ENCODE data around the gene LRRC7.

LRRC7 gene

DNA sequence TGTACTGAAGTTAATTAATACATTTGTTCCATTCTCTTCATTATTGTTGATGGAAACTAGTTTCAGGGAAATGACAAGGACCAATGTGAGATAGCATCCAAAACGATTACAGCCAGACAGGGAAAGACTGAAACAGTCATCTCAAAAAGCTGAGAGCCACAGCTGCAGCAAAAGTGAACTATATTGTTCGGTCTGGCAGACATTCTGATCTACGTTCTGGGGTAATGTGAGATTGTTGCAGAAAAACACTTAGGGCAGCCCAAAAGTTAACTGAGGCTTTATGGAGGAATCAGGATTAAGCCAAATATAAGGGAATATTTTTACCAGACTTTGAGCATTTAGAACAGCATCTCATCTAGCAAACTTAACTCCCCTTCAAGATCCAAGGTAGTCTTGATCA lies 524.8 kb downstream of the LRRC7 start:
- no peaks in the 10 kb centered on the region for H3K27me3 ChIP-seq (ENCODE audit: insufficient read depth, low read length, poor library complexity, severe bottlenecking)
- no peak overlapping the region for H3K9ac ChIP-seq (ENCODE audit: low read depth, low read length, poor library complexity, severe bottlenecking)
- H3F3A ChIP-seq (ENCODE audit: low read depth) = no peaks in the 10 kb centered on the region
- peaks cover 13% of the 10 kb centered on the region for H3K4me1 ChIP-seq (ENCODE audit: insufficient read depth, low read length, poor library complexity, severe bottlenecking)
- no peaks in the 10 kb centered on the region for H3K36me3 ChIP-seq (ENCODE audit: insufficient read depth, low read length)
- TF ChIP-seq, protein P1, sequence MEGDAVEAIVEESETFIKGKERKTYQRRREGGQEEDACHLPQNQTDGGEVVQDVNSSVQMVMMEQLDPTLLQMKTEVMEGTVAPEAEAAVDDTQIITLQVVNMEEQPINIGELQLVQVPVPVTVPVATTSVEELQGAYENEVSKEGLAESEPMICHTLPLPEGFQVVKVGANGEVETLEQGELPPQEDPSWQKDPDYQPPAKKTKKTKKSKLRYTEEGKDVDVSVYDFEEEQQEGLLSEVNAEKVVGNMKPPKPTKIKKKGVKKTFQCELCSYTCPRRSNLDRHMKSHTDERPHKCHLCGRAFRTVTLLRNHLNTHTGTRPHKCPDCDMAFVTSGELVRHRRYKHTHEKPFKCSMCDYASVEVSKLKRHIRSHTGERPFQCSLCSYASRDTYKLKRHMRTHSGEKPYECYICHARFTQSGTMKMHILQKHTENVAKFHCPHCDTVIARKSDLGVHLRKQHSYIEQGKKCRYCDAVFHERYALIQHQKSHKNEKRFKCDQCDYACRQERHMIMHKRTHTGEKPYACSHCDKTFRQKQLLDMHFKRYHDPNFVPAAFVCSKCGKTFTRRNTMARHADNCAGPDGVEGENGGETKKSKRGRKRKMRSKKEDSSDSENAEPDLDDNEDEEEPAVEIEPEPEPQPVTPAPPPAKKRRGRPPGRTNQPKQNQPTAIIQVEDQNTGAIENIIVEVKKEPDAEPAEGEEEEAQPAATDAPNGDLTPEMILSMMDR (conservative IDR thresholded peaks at IDR 0.05; ENCODE audit: low read length) = no peak
- TF ChIP-seq EZH2phosphoT487 (IDR thresholded peaks at IDR 0.05; ENCODE audit: borderline replicate concordance) = no peak
- no peaks in the 10 kb centered on the region for H4K20me1 ChIP-seq (ENCODE audit: insufficient read depth, low read length, poor library complexity, severe bottlenecking)
- H3K4me2 ChIP-seq (ENCODE audit: low read depth, low read length, poor library complexity, severe bottlenecking) = no peak overlapping the region
- H3K79me2 ChIP-seq (ENCODE audit: insufficient read depth, low read length) = no peaks in the 10 kb centered on the region
- H3K9me2 ChIP-seq (replicated peaks; ENCODE audit: low read depth, low read length) = no peaks in the 10 kb centered on the region
- peak overlapping the region; percentile 4; the same call in 1 of the 2 replicates for H2AFZ ChIP-seq (ENCODE audit: low read length)
- no peak overlapping the region for H3K4me3 ChIP-seq (ENCODE audit: low read length, poor library complexity, severe bottlenecking)
- no peaks in the 10 kb centered on the region for H3K9me3 ChIP-seq (ENCODE audit: insufficient read depth, low read depth, low read length)

DNA sequence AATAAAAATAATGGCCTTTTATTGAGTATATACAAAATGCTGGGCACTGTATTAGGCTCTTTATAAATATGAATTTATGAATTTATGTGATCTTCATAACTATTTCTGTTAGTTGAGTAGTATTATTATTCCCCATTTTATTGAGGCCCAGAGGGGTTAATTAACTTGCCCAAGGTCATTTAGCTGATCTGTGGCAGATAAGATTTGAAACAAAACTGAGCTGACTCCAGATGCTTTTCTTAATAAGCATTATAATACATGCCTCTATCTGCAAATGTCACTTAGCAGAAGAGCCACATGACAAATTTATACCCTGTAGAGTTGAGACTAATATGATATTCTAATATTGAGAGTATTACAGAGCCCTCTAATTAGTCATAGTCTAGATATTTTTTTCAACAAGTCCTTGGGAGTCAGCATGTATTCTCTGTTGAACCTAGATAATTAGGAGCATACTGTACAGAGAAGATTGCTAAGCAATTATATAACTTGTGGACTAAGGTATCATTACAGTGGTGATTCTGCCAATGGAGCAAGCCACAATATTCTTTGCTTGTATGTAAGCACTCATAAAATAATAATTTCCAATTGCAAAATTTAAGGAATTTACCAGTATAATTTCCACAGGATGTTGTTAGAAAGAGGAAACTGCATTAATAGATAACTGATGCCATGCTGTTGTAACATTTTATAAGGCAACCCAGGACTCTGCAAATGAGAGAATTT lies 525.7 kb downstream of the LRRC7 start:
- Histone ChIP-seq H3F3A (ENCODE audit: low read depth) (no peaks in the 10 kb centered on the region), H3K27me3 (ENCODE audit: insufficient read depth, low read length, poor library complexity, severe bottlenecking) (no peaks in the 10 kb centered on the region), H3K4me1 (ENCODE audit: insufficient read depth, low read length, poor library complexity, severe bottlenecking) (peaks cover 13% of the 10 kb centered on the region), H3K4me2 (ENCODE audit: low read depth, low read length, poor library complexity, severe bottlenecking) (no peak overlapping the region), H3K4me3 (ENCODE audit: low read length, poor library complexity, severe bottlenecking) (no peak overlapping the region), H4K20me1 (ENCODE audit: insufficient read depth, low read length, poor library complexity, severe bottlenecking) (no peaks in the 10 kb centered on the region), H3K9me3 (ENCODE audit: insufficient read depth, low read depth, low read length) (no peaks in the 10 kb centered on the region), H3K36me3 (ENCODE audit: insufficient read depth, low read length) (no peaks in the 10 kb centered on the region), H3K79me2 (ENCODE audit: insufficient read depth, low read length) (no peaks in the 10 kb centered on the region), H3K9me2 (replicated peaks; ENCODE audit: low read depth, low read length) (no peaks in the 10 kb centered on the region), H2AFZ (ENCODE audit: low read length) (peak overlapping the region; percentile 25; the same call in 1 of the 2 replicates), H3K9ac (ENCODE audit: low read depth, low read length, poor library complexity, severe bottlenecking) (no peak overlapping the region)
- TF ChIP-seq, protein P1 (conservative IDR thresholded peaks at IDR 0.05; ENCODE audit: low read length) = no peak
- TF ChIP-seq EZH2phosphoT487 (IDR thresholded peaks at IDR 0.05; ENCODE audit: borderline replicate concordance) = no peak

DNA sequence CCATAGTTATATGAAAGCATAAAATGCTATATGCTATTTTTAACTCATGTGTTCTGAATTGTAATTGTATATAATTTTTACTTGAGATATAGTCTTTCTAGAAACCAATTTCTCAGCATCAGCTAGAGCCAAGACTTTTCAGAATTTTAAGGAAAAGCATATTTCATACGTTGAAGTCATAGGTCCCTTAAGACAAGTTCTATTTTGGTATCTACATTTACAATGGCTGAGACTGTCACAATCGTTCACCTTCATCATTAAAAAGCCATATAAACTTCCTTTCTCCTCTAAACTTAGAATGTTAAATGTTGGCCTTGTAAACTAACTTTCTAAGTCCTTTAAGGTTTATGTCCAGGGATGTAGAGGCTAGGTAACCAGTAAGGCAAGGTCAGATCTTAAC lies 533.5 kb downstream of the LRRC7 start:
- H3K9ac ChIP-seq (ENCODE audit: low read depth, low read length, poor library complexity, severe bottlenecking) = no peak overlapping the region
- H3K4me1 ChIP-seq (ENCODE audit: insufficient read depth, low read length, poor library complexity, severe bottlenecking) = no peaks in the 10 kb centered on the region
- H3K36me3 ChIP-seq (ENCODE audit: insufficient read depth, low read length) = no peaks in the 10 kb centered on the region
- no peak overlapping the region for H2AFZ ChIP-seq (ENCODE audit: low read length)
- no peaks in the 10 kb centered on the region for H4K20me1 ChIP-seq (ENCODE audit: insufficient read depth, low read length, poor library complexity, severe bottlenecking)
- no peaks in the 10 kb centered on the region for H3K9me2 ChIP-seq (replicated peaks; ENCODE audit: low read depth, low read length)
- H3K79me2 ChIP-seq (ENCODE audit: insufficient read depth, low read length) = no peaks in the 10 kb centered on the region
- H3K27me3 ChIP-seq (ENCODE audit: insufficient read depth, low read length, poor library complexity, severe bottlenecking) = no peaks in the 10 kb centered on the region
- H3K9me3 ChIP-seq (ENCODE audit: insufficient read depth, low read depth, low read length) = no peaks in the 10 kb centered on the region
- H3K4me2 ChIP-seq (ENCODE audit: low read depth, low read length, poor library complexity, severe bottlenecking) = no peak overlapping the region
- TF ChIP-seq, protein P1 (conservative IDR thresholded peaks at IDR 0.05; ENCODE audit: low read length) = no peak
- no peak for TF ChIP-seq EZH2phosphoT487 (IDR thresholded peaks at IDR 0.05; ENCODE audit: borderline replicate concordance)
- no peak overlapping the region for H3K4me3 ChIP-seq (ENCODE audit: low read length, poor library complexity, severe bottlenecking)
- no peaks in the 10 kb centered on the region for H3F3A ChIP-seq (ENCODE audit: low read depth)
